Mucosa of descending colon (tissue), 3 donors: Measurements from ENCODE around the gene ZRANB1. TPM values are rescaled to one million over a fixed set of nuclear protein-coding genes. Genes with fewer than 3 reads are reported as not detected.

Experiments used
- ATAC-seq: fragments of 200-7000 bp; cut with Tn5 transposase; one replicate; pipeline ENCODE4 v1.9.1; 2020; ENCODE audit warnings: mild to moderate bottlenecking, moderate library complexity
- DNase-seq, 3 donors: peaks; one replicate each; pipeline ENCODE4 v3.0.0-alpha.2; 2020
- H3K36me3 ChIP-seq: fragments of 200-600 bp; one replicate; pipeline ENCODE4 v1.8.0; 2021; ENCODE audit warnings: low read depth, mild to moderate bottlenecking
- H3K4me1 ChIP-seq: fragments of 200-600 bp; one replicate; pipeline ENCODE4 v1.8.0; 2021; ENCODE audit warnings: low read depth, mild to moderate bottlenecking
- H3K4me3 ChIP-seq: fragments of 200-600 bp; one replicate; pipeline ENCODE4 v1.8.0; 2021; ENCODE audit warnings: mild to moderate bottlenecking
- H3K9me3 ChIP-seq: fragments of 200-600 bp; one replicate; pipeline ENCODE4 v1.8.0; 2021; ENCODE audit warnings: mild to moderate bottlenecking
- CTCF ChIP-seq: fragments of 200-600 bp; IDR thresholded peaks from one replicate; pipeline ENCODE4 v1.8.0; 2022; ENCODE audit warnings: antibody characterized with exemption, mild to moderate bottlenecking
- intact Hi-C, 2 donors: fragments of 100-400 bp; cut with DNase I in 1 of 2; cut with micrococcal nuclease in 1 of 2; formaldehyde crosslinking; loops; one replicate each; pipeline versions ENCODE4 v1.11.0 to v1.11.1; 2022; cut with DNase I, micrococcal nuclease
- total RNA-seq, 3 donors: library from RNA; stranded (reverse); fragmentation: NEBNext Ultra II Directional in 2 of 3; extraction: Animal tissue kit (Norgen Biotek cat#: 25700) in 2 of 3; gene quantifications; one replicate each; pipeline versions ENCODE4 v1.2.1 to v1.2.4, GENCODE V29; 2021 to 2023
- donor health status: DM: no; HTN: no; CAD: no; lungs with moderate emphysema.
- donor health status: DM: no; HTN: no; CAD: no.
- donor health status: DM: no; HTN: yes; CAD: no.

The ZRANB1 gene
- total RNA-seq, 3 donors from 2014 or later, result 9.9 to 31.4 (median 13.5) TPM

DNA sequence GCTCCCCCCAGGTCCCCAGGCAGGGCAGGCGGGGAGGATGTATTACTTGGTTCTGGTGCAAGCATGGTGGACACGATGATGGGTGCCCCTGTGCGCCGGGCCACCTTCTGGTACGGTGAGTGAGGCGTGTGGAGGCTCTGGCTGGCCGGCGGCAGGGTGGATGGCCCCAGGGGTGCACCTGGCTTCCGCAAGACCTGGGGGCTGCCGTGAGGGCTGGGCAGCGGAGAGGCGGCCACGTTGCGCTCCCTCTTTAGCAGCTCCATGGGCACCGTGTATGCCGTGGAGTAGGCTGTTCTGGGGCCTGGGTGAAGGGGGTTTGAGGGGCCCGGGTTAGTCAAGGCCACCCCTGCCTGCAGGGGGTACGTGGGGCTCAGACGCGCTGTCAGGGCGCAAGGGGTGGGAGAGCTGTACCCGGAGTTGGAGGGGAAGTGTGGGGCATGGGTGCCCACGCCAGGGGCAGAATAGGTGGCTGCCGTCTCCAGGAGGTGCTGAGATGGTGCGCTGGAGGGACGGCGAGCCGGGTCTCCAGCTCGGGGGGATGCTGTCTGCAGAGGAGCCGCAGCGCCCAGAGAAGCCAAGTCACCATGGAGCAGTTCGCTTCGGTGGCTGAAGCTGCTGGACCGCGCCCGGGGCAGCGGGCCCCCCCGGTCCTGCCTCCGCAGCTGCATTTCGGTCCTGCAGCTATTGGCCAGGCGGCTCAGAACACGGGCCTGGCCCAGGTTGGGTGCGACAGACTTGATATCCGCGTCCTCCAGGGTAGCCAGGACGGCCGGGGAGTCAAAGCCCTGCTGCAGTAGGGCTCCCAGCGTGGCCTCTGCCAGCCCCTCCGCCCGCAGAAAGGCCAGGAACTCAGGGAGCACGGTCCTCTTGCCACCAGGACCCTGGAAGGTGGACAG lies 84.4 kb downstream of the ZRANB1 start:
- no peak for DNase-seq
- H3K4me3 ChIP-seq, result no peak overlapping the region
- intact Hi-C loops, result no loop called here
- no peak for TF ChIP-seq CTCF
- H3K9me3 ChIP-seq, result no peaks in the 10 kb centered on the region
- no peaks in the 10 kb centered on the region for H3K36me3 ChIP-seq
- peaks cover 38% of the 10 kb centered on the region for H3K4me1 ChIP-seq
- no peak for ATAC-seq

- no peaks in the 10 kb centered on the region for H3K9me3 ChIP-seq
- TF ChIP-seq CTCF, result no peak
- H3K4me3 ChIP-seq, result no peak overlapping the region
- no peaks in the 10 kb centered on the region for H3K36me3 ChIP-seq
- intact Hi-C loops, result no loop called here
- peaks cover 38% of the 10 kb centered on the region for H3K4me1 ChIP-seq
- DNase-seq, result no peak
- no peak for ATAC-seq
Measured at GRCh38 chr10:125026974-125027735, 85.2 kb downstream of the ZRANB1 start.

DNA sequence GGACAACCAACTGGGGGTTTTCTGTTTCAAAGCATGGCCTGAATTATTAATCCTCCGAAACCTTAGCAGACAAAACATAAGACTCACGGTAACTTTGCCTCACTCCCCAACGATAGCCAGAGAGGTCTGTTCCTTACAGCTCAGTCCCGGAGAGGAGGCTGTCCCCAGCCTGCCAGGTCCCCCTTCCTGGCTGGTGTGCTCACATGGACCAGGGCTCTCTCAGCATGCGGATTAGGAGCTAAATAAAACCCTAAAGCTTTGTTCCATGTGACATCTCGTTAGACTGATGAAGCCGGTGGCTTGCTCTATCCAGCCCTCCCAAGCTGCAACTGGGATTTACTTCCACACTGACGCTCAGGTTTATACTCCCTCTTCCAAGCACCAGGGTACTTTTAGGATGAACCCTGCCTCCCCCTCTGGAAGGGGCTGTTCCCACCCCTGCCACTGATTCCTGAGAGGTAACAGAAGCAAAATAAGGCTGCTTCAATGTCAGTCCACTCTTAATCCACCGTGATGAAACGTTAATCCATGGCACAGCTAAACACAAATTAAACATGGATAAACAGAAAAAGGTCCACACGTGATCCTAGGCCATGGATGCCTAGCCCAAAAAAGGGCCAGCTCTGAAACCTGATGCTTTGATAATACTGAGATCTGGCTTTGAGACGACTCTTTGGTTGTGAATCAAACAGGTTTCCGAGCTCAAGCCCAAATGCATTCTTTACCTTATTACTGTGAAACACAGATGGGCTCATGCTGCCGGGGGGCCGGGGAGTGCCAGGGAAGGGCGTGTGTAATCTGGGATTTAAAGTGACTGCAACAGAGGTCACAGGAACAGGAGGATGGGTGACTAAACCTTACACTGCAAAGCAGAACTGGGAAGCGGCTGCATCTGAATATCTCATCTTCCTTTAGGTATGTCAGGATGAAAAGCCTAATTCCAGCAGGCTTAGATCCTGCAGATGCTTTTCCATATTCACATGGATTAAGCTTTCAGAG lies 86.2 kb downstream of the ZRANB1 start:
- H3K4me3 ChIP-seq, result no peak overlapping the region
- no peaks in the 10 kb centered on the region for H3K36me3 ChIP-seq
- no peaks in the 10 kb centered on the region for H3K9me3 ChIP-seq
- peaks cover 35% of the 10 kb centered on the region for H3K4me1 ChIP-seq
- no peak for DNase-seq
- no peak for TF ChIP-seq CTCF
- intact Hi-C loops, result no loop called here
- ATAC-seq, result no peak

DNA sequence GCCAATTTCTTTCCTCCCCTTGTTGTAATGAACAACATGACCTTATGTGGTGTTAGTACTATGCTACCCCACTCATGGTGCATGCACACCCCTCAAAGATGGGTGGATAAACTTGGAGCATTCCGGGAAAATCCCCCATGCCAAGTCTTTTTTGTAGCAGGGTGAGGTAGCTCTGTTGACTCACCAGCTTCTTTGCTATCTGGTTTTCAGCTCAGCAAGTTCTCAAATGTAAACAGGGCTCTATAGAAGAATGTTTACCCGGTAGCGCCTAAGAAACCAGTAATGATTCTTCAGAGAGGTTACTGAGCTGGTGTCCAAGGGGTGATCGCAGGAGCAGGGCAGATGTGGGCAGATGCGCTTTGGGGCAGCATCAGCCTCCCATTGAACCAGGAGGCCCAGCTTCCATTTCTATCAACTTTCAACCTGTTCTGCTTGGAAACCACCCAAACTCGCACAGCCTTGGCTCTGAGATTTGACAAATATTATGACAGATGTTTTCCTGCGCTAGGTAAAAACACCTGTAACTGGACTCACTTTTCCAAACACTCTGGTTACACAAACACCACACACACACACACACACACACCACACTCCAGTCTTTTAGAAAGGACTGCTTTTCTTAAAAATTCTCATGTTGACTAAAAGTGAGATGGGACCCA lies 87.8 kb downstream of the ZRANB1 start:
- no peaks in the 10 kb centered on the region for H3K9me3 ChIP-seq
- DNase-seq, result no peak
- intact Hi-C loops, result no loop called here
- no peak for TF ChIP-seq CTCF
- peak; percentile 20 for ATAC-seq
- H3K36me3 ChIP-seq, result no peaks in the 10 kb centered on the region
- H3K4me3 ChIP-seq, result no peak overlapping the region
- peaks cover 19% of the 10 kb centered on the region for H3K4me1 ChIP-seq
